Measurements from ENCODE around the gene VDAC1. TPM values are rescaled to one million over a fixed set of nuclear protein-coding genes. Genes with fewer than 3 reads are reported as not detected.
"Not testable (repeated sequence)": the region's sequence is repeated elsewhere in the genome, so short reads cannot be mapped to it uniquely, and the experiment has no call there.

Gene VDAC1
- total RNA-seq, 1 donor from 2014 or later, result 112 TPM

DNA sequence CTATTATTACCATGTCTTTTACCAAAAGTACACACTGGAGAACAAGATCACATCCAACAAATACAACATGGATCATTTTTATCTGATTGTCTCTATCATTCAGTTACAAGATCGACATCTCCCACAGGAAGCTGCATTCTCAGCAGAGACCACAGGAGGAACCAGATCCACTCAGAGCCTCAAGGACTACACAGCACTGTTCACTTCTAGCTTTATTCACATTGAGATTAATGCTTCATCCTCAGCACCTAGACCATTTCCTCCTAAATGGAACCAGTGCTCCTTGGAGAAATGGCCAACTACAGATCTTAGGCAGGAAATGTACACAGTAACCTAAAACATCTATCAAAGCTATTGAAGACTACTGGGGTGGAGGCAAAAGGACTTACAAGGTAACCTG, 23.1 kb downstream of the VDAC1 start:
- intact Hi-C loops (cut with DNase I), result no loop called here
- TF ChIP-seq CTCF (IDR thresholded peaks at IDR 0.05), result no peak
- ATAC-seq, result no peak
- no peak for DNase-seq
- Histone ChIP-seq H3K36me3 (peaks cover 95% of the 10 kb centered on the region), H3K4me1 (no peaks in the 10 kb centered on the region), H3K27ac (no peak overlapping the region), H3K4me3 (no peak overlapping the region), H3K9me3 (no peaks in the 10 kb centered on the region), H3K27me3 (no peaks in the 10 kb centered on the region)

GRCh38 chr5:133980652-133981051, 24.1 kb downstream of the VDAC1 start:
- H3K9me3 ChIP-seq, result no peaks in the 10 kb centered on the region
- H3K27ac ChIP-seq, result no peak overlapping the region
- intact Hi-C loops (cut with DNase I), result no loop called here
- H3K4me3 ChIP-seq, result no peak overlapping the region
- H3K27me3 ChIP-seq, result no peaks in the 10 kb centered on the region
- ATAC-seq (no peak), DNase-seq (no peak)
- no peaks in the 10 kb centered on the region for H3K4me1 ChIP-seq
- H3K36me3 ChIP-seq, result peaks cover 95% of the 10 kb centered on the region
- TF ChIP-seq CTCF (IDR thresholded peaks at IDR 0.05), result no peak

GRCh38 chr5:133978943-133979342, 25.8 kb downstream of the VDAC1 start:
- intact Hi-C loops (cut with DNase I), result no loop called here
- ATAC-seq (no peak), DNase-seq (no peak)
- TF ChIP-seq CTCF (IDR thresholded peaks at IDR 0.05), result no peak
- no peak overlapping the region for H3K27ac ChIP-seq
- H3K36me3 ChIP-seq, result peaks cover 96% of the 10 kb centered on the region
- H3K4me1 ChIP-seq, result no peaks in the 10 kb centered on the region
- no peaks in the 10 kb centered on the region for H3K9me3 ChIP-seq
- H3K4me3 ChIP-seq, result no peak overlapping the region
- H3K27me3 ChIP-seq, result no peaks in the 10 kb centered on the region

DNA sequence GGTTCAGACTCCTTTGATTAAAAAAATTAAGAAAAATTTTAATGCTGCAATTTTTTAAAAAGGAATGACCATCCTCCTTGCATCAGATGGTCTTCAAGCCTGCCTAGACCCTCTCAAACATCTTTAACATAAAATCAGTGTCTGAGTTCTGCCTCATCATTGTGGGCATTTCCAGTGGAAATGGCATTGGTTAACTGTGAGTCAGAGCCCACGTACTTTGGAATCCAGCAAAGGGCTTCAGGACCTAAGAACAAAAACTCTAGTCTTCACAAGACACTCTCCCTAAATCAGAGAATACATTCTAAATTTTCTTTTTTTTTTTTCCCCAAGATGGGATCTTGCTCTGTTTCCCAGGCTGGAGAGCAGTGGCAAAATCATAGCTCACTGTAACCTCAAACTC, 26.9 kb downstream of the VDAC1 start:
- Histone ChIP-seq H3K4me3 (no peak overlapping the region), H3K4me1 (no peaks in the 10 kb centered on the region), H3K27me3 (no peaks in the 10 kb centered on the region), H3K9me3 (no peaks in the 10 kb centered on the region), H3K27ac (no peak overlapping the region), H3K36me3 (peaks cover 96% of the 10 kb centered on the region)
- ATAC-seq, result no peak
- no peak for TF ChIP-seq CTCF (IDR thresholded peaks at IDR 0.05)
- DNase-seq, result no peak
- intact Hi-C loops (cut with DNase I), result no loop called here

DNA sequence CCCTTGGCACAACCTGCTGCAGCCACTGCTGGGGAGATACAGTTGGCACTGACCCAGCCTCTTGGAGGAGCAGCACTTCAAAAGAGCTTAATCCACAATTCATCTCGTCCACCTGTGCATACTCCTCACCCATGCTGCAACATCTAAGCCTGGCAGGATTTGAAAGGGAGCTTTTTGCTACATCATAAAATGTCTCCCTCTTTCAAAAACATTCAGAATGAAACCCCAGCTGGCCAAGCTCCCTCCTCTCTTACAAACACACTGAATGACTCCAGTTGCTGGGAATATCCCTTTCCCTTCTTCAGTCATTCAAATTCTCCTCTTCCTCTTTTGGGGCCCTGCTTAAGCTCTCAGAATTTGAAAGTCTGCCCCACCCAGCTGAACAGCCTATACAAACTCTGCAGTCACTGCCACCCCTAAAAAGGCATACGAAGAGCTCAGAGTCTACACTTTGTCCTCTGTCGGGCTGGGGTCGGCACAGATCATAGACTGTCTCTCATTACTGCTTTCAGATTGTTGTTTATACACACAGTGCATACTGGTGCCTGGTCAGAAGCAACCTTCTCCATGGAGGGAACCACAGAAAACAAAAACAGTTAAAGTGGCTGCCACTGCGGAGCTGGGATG, 27.5 kb downstream of the VDAC1 start:
- Histone ChIP-seq H3K4me3 (no peak overlapping the region), H3K27ac (no peak overlapping the region), H3K36me3 (peaks cover 96% of the 10 kb centered on the region), H3K9me3 (no peaks in the 10 kb centered on the region), H3K4me1 (no peaks in the 10 kb centered on the region), H3K27me3 (no peaks in the 10 kb centered on the region)
- intact Hi-C loops (cut with DNase I), result no loop called here
- DNase-seq, result no peak
- no peak for TF ChIP-seq CTCF (IDR thresholded peaks at IDR 0.05)
- no peak for ATAC-seq

GRCh38 chr5:133975546-133975945, 29.2 kb downstream of the VDAC1 start:
- H3K36me3 ChIP-seq, result peaks cover 89% of the 10 kb centered on the region
- H3K4me1 ChIP-seq; intact Hi-C loops (cut with DNase I); ATAC-seq; DNase-seq; H3K4me3 ChIP-seq; H3K27me3 ChIP-seq; H3K9me3 ChIP-seq; H3K27ac ChIP-seq: not testable (repeated sequence)
